Epithelial cell of prostate (primary cell): Measurements from ENCODE around the gene PRM3.

Experiments
- DNase-seq: peaks from one replicate; pipeline ENCODE4 v3.0.0-alpha.2; 2011; ENCODE audit warnings: low read depth, low spot score
- H3K27ac ChIP-seq: fragments of 450-650 bp; 2 replicates; pipeline ENCODE4 v1.5.1; 2017; ENCODE audit warnings: mild to moderate bottlenecking

PRM3 gene

DNA sequence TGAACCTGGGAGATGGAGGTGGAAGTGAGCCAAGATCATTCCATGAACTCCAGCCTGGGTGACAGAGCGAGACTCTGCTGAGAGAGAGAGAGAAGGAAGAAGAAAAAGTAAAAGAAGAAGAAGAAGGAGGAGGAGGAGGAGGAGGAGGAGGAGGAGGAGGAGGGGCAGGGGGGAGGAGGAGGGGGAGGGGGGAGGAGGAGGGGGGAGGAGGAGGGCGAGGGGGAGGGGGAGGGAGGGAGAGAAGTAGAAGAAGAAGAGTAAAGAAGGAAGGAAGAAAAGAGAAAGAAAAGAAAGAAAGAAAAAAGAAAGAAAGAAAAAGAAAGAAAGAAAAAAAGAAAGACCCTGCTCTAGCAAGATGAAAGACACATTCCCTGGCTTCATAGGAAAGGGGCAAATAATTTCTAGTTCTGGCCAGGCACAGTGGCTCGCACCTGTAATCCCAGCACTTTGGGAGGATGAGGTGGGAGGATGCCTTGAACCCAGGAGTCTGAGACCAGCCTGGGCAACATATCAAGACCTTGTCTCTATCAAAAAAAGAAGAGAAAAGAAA, 41.1 kb downstream of the PRM3 start:
- no peak for DNase-seq
- no peak overlapping the region for H3K27ac ChIP-seq

DNA sequence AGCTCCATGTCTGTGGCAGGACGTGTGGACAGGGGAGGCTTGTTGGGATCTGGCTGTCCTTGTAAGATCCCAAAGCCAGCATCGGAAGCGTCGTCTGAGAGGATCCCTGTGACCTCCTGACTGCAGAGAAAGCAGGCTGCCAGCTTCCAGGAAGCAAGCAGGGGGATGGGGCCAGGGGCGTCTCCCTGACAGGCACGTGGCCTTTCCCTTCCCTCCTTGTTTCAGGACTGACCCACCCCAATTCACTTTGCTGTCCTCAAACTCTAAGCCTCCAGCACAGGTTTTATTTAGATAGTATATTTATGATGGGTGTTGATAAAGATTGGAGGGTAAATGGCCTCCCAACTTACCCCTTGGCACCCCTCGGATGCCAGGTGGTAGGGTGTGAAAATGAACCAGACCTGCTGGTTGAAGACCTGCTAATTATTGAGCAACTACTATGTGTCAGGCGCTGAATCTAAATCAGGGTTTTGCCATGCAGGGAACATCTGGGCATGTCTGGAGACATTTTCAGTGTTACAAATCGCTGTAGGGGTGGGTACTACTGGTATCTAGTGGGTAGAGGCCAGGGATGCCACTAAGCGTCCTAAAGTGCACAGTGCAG, 42.0 kb downstream of the PRM3 start:
- H3K27ac ChIP-seq = no peak overlapping the region
- DNase-seq = no peak

DNA sequence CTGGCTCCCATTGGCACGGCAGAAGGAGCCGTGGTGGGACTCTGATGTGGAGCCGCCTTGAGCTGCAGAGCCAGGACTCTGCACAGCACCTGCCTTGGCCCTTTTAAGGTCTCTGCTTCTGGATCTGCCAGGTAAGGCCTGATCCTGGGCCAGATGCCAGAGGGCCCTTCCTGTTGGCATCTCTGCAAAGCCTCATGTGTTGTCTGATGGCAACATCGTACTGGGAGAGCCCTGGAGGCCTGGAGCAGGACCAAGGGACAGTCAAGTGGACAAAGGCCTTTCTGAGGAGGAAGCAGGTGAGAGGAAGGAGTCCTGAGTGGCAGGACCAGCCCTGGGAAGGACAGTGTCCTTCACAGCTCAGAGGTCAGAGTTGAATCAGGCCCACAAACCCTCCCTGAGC, 43.5 kb downstream of the PRM3 start:
- no peak overlapping the region for H3K27ac ChIP-seq
- DNase-seq = no peak

DNA sequence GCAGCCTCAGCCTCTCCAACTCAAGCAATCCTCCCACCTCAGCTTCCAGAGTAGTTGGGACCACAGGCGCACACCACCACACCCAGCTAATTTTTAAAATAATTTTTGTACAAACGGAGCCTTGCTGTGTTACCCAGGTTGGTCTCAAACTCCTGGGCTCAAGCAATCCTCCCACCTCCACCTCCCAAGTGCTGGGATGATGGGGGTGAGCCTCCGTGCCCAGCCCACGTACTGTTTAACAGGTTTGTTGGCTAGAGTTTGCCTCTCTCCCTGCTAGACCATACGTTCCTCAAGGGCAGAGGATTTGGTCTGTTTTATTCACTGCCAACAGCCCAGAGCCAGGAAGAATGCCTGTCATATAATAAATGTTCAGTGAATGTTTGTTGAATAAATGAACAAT, 44.0 kb downstream of the PRM3 start:
- no peak for DNase-seq
- no peak overlapping the region for H3K27ac ChIP-seq

- DNase-seq = no peak
- no peak overlapping the region for H3K27ac ChIP-seq
Measured at GRCh38 chr16:11225677-11226549, 47.5 kb downstream of the PRM3 start.

DNA sequence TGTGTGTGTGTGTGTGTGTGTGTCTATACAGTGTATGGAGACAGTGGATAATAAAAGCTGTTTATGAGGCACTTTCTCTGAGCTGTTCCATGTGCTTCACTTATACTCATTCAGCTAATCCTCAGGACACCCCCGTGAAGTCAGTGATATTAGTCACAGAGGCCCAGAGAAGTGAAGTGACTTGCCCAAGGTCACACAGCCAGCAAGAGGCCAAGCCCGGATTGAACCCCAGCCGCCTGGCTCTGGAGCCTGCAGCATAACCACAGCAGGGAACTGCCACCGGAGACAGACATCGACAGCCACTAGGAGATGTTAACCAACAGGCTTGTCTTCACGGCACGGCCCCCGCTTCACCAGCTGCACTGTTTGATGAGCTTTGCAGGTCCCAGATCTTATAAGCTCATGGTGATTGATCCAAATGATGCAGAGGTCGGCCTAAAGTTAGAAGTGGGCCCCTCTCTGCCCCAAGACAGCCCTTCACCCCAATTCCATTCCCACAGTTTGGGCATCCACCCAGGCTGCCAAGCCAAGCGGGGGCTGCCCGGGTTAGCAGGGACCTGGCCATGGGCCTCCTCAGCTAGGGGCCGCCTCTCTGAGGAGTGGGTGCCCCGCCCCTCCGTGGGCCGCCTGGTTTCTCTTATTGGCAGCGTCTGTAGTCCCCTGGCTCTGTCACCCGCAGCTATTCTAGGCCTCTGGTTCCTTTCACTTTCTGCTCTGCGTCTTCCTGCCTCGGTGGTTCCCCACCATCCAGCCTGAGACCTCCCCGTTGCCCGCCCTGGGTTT, 48.3 kb downstream of the PRM3 start:
- DNase-seq = no peak
- H3K27ac ChIP-seq = no peak overlapping the region

GRCh38 chr16:11224096-11224893, 49.1 kb downstream of the PRM3 start:
- H3K27ac ChIP-seq = no peak overlapping the region
- no peak for DNase-seq
